Measurements from ENCODE around the gene CR1. TPM values are rescaled to one million over a fixed set of nuclear protein-coding genes. Genes with fewer than 3 reads are reported as not detected.

CR1 gene
- polyA plus RNA-seq, 3 donors, result 11.3 to 30.8 (median 26.5) TPM

DNA sequence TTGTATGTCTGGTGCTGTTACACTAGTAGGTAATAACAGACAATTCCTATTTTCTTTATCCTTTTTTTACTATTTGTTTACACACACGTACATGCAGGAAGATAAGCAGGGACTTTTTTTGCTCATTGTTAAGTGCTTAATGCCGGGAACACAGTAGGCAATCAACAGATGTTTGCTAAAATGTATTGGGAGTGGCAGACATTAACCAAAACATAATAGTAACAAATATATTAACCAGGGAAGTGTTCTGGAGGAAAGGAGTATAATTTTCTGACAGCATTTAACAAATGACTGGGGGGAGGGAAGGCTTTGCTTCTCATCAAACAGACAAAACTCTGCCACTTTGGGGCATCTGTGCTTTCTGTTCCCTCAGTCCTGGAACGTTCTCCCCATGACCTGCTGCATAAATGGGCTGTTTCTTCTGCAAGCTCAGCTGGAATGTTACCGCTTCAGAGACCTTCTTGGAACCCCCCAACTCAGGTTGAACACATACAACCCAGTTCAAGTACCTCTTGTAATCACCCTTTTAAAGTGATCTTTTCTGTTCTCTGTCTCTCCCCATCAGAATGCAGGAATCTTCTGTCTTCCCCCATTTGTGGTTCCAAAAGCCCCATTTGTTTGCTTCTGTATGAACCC, 151.1 kb downstream of the CR1 start:
- peaks cover 6 to 8% (median 7%) of the 10 kb centered on the region in 3 donors for H3K27me3 Mint-ChIP-seq (ENCODE audit: low read depth in 3 of 3)

DNA sequence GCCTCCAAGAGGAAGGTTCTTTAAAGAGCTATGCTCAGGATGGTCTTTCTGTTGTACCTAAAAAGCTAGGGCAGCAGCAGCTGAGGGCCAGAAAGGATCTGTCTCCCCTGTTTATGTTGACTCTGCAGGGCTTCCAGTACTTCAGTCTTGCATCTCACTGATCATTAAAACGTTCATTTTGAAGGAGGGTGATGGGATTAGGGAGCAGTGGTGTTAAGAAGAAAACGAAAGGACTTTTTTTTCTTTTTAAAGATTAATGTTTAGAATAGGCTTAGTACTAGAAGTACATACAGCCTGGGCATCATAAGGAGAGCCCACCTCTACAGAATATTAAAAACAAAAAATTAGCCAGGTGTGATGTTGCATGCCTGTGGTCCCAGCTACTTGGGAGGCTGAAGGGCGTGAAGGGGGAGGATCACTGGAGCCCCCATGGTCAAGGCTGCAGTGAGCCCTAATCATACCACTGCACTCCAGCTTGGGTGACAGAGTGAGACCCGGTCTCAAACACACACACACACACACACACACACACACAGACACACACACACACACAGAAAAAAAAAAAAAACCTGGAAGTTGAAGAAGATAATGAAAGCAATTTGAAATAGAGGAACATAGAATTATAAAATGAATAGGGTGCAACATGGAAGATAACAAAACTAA, 151.8 kb downstream of the CR1 start:
- TF ChIP-seq, protein P1, sequence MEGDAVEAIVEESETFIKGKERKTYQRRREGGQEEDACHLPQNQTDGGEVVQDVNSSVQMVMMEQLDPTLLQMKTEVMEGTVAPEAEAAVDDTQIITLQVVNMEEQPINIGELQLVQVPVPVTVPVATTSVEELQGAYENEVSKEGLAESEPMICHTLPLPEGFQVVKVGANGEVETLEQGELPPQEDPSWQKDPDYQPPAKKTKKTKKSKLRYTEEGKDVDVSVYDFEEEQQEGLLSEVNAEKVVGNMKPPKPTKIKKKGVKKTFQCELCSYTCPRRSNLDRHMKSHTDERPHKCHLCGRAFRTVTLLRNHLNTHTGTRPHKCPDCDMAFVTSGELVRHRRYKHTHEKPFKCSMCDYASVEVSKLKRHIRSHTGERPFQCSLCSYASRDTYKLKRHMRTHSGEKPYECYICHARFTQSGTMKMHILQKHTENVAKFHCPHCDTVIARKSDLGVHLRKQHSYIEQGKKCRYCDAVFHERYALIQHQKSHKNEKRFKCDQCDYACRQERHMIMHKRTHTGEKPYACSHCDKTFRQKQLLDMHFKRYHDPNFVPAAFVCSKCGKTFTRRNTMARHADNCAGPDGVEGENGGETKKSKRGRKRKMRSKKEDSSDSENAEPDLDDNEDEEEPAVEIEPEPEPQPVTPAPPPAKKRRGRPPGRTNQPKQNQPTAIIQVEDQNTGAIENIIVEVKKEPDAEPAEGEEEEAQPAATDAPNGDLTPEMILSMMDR (IDR thresholded peaks at IDR 0.05), result no peak
- Mint-ChIP-seq H3K27me3 (ENCODE audit: low read depth in 3 of 3) (peaks cover 5 to 6% (median 6%) of the 10 kb centered on the region in 3 donors), H3K27ac (no peak overlapping the region), H3K9me3 (peaks cover 0 to 2% (median 0%) of the 10 kb centered on the region in 7 donors), H3K4me1 (peaks cover 19% of the 10 kb centered on the region), H3K36me3 (peaks cover 1 to 6% of the 10 kb centered on the region in 2 donors), H3K4me3 (peak overlapping the region in 1 of 2 donors; percentile 41)
- H3K79me2 ChIP-seq (ENCODE audit: insufficient read depth, low read length), result no peaks in the 10 kb centered on the region
- no peak for DNase-seq
- H3K4me2 ChIP-seq (replicated peaks; ENCODE audit: extremely low read depth, low read length, poor library complexity, severe bottlenecking), result no peak overlapping the region
- intact Hi-C loops (cut with micrococcal nuclease), result no loop called here
- H3K4me3 ChIP-seq (replicated peaks in 1 of 3; ENCODE audit: low read depth in 2 of 3, low read length in 3 of 3), result no peak overlapping the region
- no peak overlapping the region for H3K27ac ChIP-seq (ENCODE audit: low read depth in 1 of 2, low read length in 2 of 2)
- no peaks in the 10 kb centered on the region for H4K20me1 ChIP-seq (ENCODE audit: insufficient read depth, low read length)
- peaks cover 0 to 4% of the 10 kb centered on the region in 2 donors for H3K27me3 ChIP-seq (ENCODE audit: control insufficient read depth in 2 of 2, insufficient read depth in 2 of 2, low read length in 2 of 2)
- no peaks in the 10 kb centered on the region for H3K9me3 ChIP-seq (replicated peaks in 1 of 2; ENCODE audit: control insufficient read depth in 1 of 2, insufficient read depth in 1 of 2, low read length in 2 of 2)
- 50% methylated on average over 1 of the region's 4 CpGs for WGBS (ENCODE audit: insufficient coverage)
- H3K4me1 ChIP-seq (ENCODE audit: control insufficient read depth in 1 of 2, insufficient read depth in 2 of 2, low read length in 2 of 2), result peaks cover 11 to 17% of the 10 kb centered on the region in 2 donors
- no peak overlapping the region for H2AFZ ChIP-seq (ENCODE audit: insufficient read depth, low read depth, low read length, poor library complexity, severe bottlenecking)
- no peaks in the 10 kb centered on the region for H3K36me3 ChIP-seq (replicated peaks in 1 of 2; ENCODE audit: control insufficient read depth in 1 of 2, insufficient read depth in 2 of 2, low read length in 2 of 2)
- no peak overlapping the region for H3K9ac ChIP-seq (ENCODE audit: insufficient read depth, low read length, poor library complexity, severe bottlenecking)

More for the DNA sequence above, 151.1 kb downstream of the CR1 start:
- WGBS (ENCODE audit: insufficient coverage), result 89% methylated on average over 2 of the region's 4 CpGs
- Histone ChIP-seq H3K27me3 (ENCODE audit: control insufficient read depth in 2 of 2, insufficient read depth in 2 of 2, low read length in 2 of 2) (peaks cover 0 to 4% of the 10 kb centered on the region in 2 donors), H4K20me1 (ENCODE audit: insufficient read depth, low read length) (no peaks in the 10 kb centered on the region), H3K4me1 (ENCODE audit: control insufficient read depth in 1 of 2, insufficient read depth in 2 of 2, low read length in 2 of 2) (peaks cover 11 to 17% of the 10 kb centered on the region in 2 donors), H2AFZ (ENCODE audit: insufficient read depth, low read depth, low read length, poor library complexity, severe bottlenecking) (no peak overlapping the region), H3K4me2 (replicated peaks; ENCODE audit: extremely low read depth, low read length, poor library complexity, severe bottlenecking) (no peak overlapping the region), H3K36me3 (replicated peaks in 1 of 2; ENCODE audit: control insufficient read depth in 1 of 2, insufficient read depth in 2 of 2, low read length in 2 of 2) (peaks cover 0 to 4% of the 10 kb centered on the region in 2 donors), H3K27ac (ENCODE audit: low read depth in 1 of 2, low read length in 2 of 2) (no peak overlapping the region), H3K79me2 (ENCODE audit: insufficient read depth, low read length) (no peaks in the 10 kb centered on the region), H3K9ac (ENCODE audit: insufficient read depth, low read length, poor library complexity, severe bottlenecking) (no peak overlapping the region), H3K4me3 (replicated peaks in 1 of 3; ENCODE audit: low read depth in 2 of 3, low read length in 3 of 3) (no peak overlapping the region), H3K9me3 (replicated peaks in 1 of 2; ENCODE audit: control insufficient read depth in 1 of 2, insufficient read depth in 1 of 2, low read length in 2 of 2) (no peaks in the 10 kb centered on the region)
- H3K4me1 Mint-ChIP-seq, result peaks cover 19% of the 10 kb centered on the region
- peaks cover 0 to 2% (median 0%) of the 10 kb centered on the region in 7 donors for H3K9me3 Mint-ChIP-seq
- DNase-seq, result no peak
- TF ChIP-seq, protein P1 (IDR thresholded peaks at IDR 0.05), result no peak
- intact Hi-C loops (cut with micrococcal nuclease), result no loop called here
- peaks cover 9 to 14% of the 10 kb centered on the region in 2 donors for H3K36me3 Mint-ChIP-seq
- no peak overlapping the region for H3K4me3 Mint-ChIP-seq
- no peak overlapping the region for H3K27ac Mint-ChIP-seq

Data from CD14-positive monocyte (primary cell).